Astrocyte (in vitro differentiated cells and primary cell): ENCODE results near the gene RARRES1. TPM values are rescaled to one million over a fixed set of nuclear protein-coding genes. Genes with fewer than 3 reads are reported as not detected.

Experiments used
- DNase-seq: peaks from one replicate; pipeline ENCODE4 v3.0.0-alpha.2; 2010; ENCODE audit warnings: low read depth
- FAIRE-seq: peaks from 2 replicates; lab custom pipeline; 2011; peaks lifted over from hg19 to GRCh38; lab: Jason Lieb, UNC
- H2AFZ ChIP-seq: 2 replicates; pipeline ENCODE4 v1.6.0; 2012; ENCODE audit warnings: low read depth, low read length, inconsistent platforms
- H3K27ac ChIP-seq: 2 replicates; pipeline ENCODE4 v1.5.1; 2011; ENCODE audit warnings: low read depth, low read length, inconsistent platforms
- H3K27me3 ChIP-seq: 2 replicates; pipeline ENCODE4 v1.6.0; 2011; ENCODE audit warnings: low read length, inconsistent platforms; ENCODE audit not compliant: insufficient read depth
- H3K36me3 ChIP-seq: 2 replicates; pipeline ENCODE4 v1.5.1; 2011; ENCODE audit warnings: low read length, inconsistent platforms; ENCODE audit not compliant: insufficient read depth
- H3K4me1 ChIP-seq: 2 replicates; pipeline ENCODE4 v1.5.1; 2011; ENCODE audit warnings: low read length, inconsistent platforms; ENCODE audit not compliant: insufficient read depth
- H3K4me2 ChIP-seq: 2 replicates; pipeline ENCODE4 v1.6.0; 2012; ENCODE audit warnings: low read length, inconsistent platforms
- H3K4me3 ChIP-seq: 2 replicates; pipeline ENCODE4 v1.5.1; 2011; ENCODE audit warnings: low read depth, mild to moderate bottlenecking, low read length, inconsistent platforms; ENCODE audit not compliant: insufficient read depth
- H3K79me2 ChIP-seq: 2 replicates; pipeline ENCODE4 v1.6.0; 2012; ENCODE audit warnings: mild to moderate bottlenecking, low read length, inconsistent platforms; ENCODE audit not compliant: insufficient read depth
- H3K9ac ChIP-seq: 2 replicates; pipeline ENCODE4 v1.6.0; 2012; ENCODE audit warnings: mild to moderate bottlenecking, low read length, inconsistent platforms
- H3K9me3 ChIP-seq: 2 replicates; pipeline ENCODE4 v1.5.1; 2012; ENCODE audit warnings: low read depth, mild to moderate bottlenecking, low read length, inconsistent platforms; ENCODE audit not compliant: insufficient read depth
- H4K20me1 ChIP-seq: 2 replicates; pipeline ENCODE4 v1.6.0; 2012; ENCODE audit warnings: low read length, inconsistent platforms; ENCODE audit not compliant: insufficient read depth
- H3K27ac Mint-ChIP-seq: one replicate; pipeline ENCODE4 v1.8.0; 2021; ENCODE audit warnings: mild to moderate bottlenecking, mixed read lengths; ENCODE audit not compliant: unreplicated experiment
- H3K27me3 Mint-ChIP-seq: one replicate; pipeline ENCODE4 v1.8.0; 2021; ENCODE audit warnings: low read depth, mixed read lengths; ENCODE audit not compliant: unreplicated experiment
- H3K36me3 Mint-ChIP-seq: one replicate; pipeline ENCODE4 v1.8.0; 2021; ENCODE audit warnings: low read depth, mixed read lengths; ENCODE audit not compliant: unreplicated experiment
- H3K4me1 Mint-ChIP-seq: one replicate; pipeline ENCODE4 v1.8.0; 2021; ENCODE audit warnings: low read depth, mixed read lengths; ENCODE audit not compliant: unreplicated experiment
- H3K4me3 Mint-ChIP-seq: one replicate; pipeline ENCODE4 v1.8.0; 2021; ENCODE audit warnings: mild to moderate bottlenecking, moderate library complexity, mixed read lengths; ENCODE audit not compliant: unreplicated experiment
- H3K9me3 Mint-ChIP-seq: one replicate; pipeline ENCODE4 v1.8.0; 2021; ENCODE audit warnings: mild to moderate bottlenecking, mixed read lengths; ENCODE audit not compliant: unreplicated experiment
- EZH2 ChIP-seq: IDR thresholded peaks from 2 replicates; pipeline ENCODE4 v1.6.1; 2012; ENCODE audit warnings: mild to moderate bottlenecking, low read length, inconsistent platforms; ENCODE audit not compliant: insufficient read depth
- total RNA-seq: library from RNA; stranded (reverse); gene quantifications from 2 replicates; pipeline ENCODE4 v1.2.1, GENCODE V29; 2021
- TF ChIP-seq, protein P1 (sequence below): IDR thresholded peaks from 2 replicates; pipeline ENCODE4 v1.5.1; 2011; ENCODE audit warnings: low read depth, mild to moderate bottlenecking, inconsistent platforms, low read length, moderate library complexity; ENCODE audit not compliant: insufficient read depth

Gene RARRES1
- total RNA-seq, 1 donor from 2014 or later: 1.2 TPM

DNA sequence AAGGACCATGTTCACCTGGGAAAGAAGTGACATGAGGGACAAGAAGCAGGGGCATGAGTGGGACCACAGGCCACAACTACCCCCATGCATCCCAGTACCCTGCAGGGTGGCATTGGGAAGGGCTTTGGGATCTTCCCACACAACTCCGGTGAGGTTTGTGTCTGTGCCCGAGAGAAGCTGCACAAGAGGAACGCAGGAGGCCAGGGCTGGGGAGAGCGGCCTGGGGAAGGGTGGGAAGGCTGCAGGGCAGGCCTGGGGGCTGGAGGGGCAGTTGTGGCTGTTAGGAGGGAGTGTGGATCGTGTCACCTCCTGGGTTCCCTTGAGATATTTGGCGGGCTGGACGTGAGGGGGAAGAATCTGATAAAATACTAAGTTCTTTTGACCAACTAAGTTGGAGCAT lies 44.3 kb upstream of the RARRES1 start:
- Mint-ChIP-seq H3K36me3 (no peaks in the 10 kb centered on the region), H3K27me3 (peaks cover 4% of the 10 kb centered on the region), H3K4me1 (peaks cover 2% of the 10 kb centered on the region), H3K4me3 (no peak overlapping the region), H3K27ac (no peak overlapping the region), H3K9me3 (no peaks in the 10 kb centered on the region)
- Histone ChIP-seq H3K4me1 (no peaks in the 10 kb centered on the region), H3K9me3 (no peaks in the 10 kb centered on the region), H2AFZ (no peak overlapping the region), H3K4me2 (no peak overlapping the region), H4K20me1 (no peaks in the 10 kb centered on the region), H3K27me3 (no peaks in the 10 kb centered on the region), H3K9ac (no peak overlapping the region), H3K4me3 (no peak overlapping the region), H3K36me3 (no peaks in the 10 kb centered on the region), H3K27ac (no peak overlapping the region), H3K79me2 (no peaks in the 10 kb centered on the region)
- DNase-seq (no peak), FAIRE-seq (no peak)
- TF ChIP-seq EZH2: no peak
- TF ChIP-seq, protein P1, sequence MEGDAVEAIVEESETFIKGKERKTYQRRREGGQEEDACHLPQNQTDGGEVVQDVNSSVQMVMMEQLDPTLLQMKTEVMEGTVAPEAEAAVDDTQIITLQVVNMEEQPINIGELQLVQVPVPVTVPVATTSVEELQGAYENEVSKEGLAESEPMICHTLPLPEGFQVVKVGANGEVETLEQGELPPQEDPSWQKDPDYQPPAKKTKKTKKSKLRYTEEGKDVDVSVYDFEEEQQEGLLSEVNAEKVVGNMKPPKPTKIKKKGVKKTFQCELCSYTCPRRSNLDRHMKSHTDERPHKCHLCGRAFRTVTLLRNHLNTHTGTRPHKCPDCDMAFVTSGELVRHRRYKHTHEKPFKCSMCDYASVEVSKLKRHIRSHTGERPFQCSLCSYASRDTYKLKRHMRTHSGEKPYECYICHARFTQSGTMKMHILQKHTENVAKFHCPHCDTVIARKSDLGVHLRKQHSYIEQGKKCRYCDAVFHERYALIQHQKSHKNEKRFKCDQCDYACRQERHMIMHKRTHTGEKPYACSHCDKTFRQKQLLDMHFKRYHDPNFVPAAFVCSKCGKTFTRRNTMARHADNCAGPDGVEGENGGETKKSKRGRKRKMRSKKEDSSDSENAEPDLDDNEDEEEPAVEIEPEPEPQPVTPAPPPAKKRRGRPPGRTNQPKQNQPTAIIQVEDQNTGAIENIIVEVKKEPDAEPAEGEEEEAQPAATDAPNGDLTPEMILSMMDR: no peak

DNA sequence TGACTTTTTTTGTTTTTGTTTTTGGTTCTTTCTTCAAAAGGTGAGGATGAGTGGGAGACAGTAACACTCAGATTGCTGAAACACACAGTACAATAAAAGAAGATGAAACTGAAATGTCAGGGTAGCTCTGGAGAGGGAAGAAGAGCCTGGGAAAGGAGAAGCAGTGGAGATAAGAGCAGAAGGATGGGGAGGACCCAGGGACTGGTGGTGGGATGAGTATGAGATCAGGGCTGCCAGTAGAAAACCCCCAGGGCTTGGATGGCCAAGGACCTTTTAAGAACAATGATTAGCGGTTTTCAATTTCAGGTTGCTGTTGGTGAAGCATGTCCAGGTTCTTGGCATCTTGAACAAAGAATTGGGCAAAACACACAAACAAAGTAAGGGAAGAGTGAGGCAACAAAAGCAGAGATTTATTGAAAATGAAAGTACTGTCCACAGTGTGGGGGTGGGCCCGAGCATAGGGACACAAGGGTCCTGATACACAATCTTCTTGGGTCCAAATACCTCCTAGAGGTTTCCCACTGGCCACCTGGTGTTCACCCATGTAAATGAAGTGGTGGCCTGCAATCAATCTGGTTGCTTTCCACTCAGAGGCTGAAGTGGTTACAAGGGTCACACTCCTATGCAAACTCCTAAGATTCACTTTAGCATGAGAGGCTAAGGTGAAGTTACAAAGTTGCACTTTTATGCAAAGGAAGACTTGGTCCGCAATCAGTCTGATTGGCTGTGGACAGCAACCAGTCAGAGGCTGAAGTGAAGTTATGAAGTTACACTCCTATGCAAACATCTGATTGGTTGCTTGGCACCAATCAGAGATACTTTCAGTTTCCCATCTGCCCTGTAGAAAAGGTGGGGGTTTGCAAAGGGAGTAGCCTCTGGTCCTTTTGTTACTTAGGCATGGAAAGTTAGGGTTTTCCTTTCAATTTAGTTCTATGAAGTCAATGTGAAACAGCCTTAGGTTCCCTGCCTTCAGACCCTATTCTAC lies 43.5 kb upstream of the RARRES1 start:
- Histone ChIP-seq H3K9me3 (no peaks in the 10 kb centered on the region), H4K20me1 (no peaks in the 10 kb centered on the region), H3K27me3 (no peaks in the 10 kb centered on the region), H3K9ac (no peak overlapping the region), H3K36me3 (no peaks in the 10 kb centered on the region), H3K27ac (no peak overlapping the region), H3K79me2 (no peaks in the 10 kb centered on the region), H3K4me2 (no peak overlapping the region), H3K4me1 (peaks cover 2% of the 10 kb centered on the region), H3K4me3 (no peak overlapping the region), H2AFZ (no peak overlapping the region)
- peaks cover 4% of the 10 kb centered on the region for H3K27me3 Mint-ChIP-seq
- TF ChIP-seq, protein P1: no peak
- TF ChIP-seq EZH2: no peak
- no peak overlapping the region for H3K4me3 Mint-ChIP-seq
- peaks cover 2% of the 10 kb centered on the region for H3K4me1 Mint-ChIP-seq
- no peak for FAIRE-seq
- no peak for DNase-seq
- no peaks in the 10 kb centered on the region for H3K9me3 Mint-ChIP-seq
- H3K36me3 Mint-ChIP-seq: no peaks in the 10 kb centered on the region
- no peak overlapping the region for H3K27ac Mint-ChIP-seq

DNA sequence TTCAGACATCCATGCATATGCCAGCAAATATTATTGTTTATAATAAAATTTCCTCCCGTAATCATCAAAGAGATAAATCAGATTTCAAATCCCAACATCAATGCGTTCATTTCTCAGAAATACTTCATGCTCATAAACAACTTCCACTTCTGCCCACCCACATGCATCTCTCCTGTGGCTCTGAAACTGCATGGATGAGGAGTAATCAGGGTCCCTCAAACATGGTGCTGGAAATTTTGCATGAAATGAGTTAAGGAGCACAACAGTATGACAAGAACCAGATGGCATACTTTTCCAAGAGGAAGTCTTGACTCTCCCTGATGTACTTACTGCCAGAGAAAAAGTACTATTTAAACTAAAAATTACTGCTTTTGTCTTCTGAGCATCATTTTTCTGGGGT lies 42.7 kb upstream of the RARRES1 start:
- Histone ChIP-seq H3K4me3 (no peak overlapping the region), H4K20me1 (no peaks in the 10 kb centered on the region), H3K4me2 (no peak overlapping the region), H3K9me3 (no peaks in the 10 kb centered on the region), H3K4me1 (peaks cover 9% of the 10 kb centered on the region), H3K27ac (no peak overlapping the region), H3K9ac (no peak overlapping the region), H3K79me2 (no peaks in the 10 kb centered on the region), H3K27me3 (no peaks in the 10 kb centered on the region), H3K36me3 (no peaks in the 10 kb centered on the region), H2AFZ (no peak overlapping the region)
- H3K4me3 Mint-ChIP-seq: no peak overlapping the region
- TF ChIP-seq, protein P1: no peak
- no peak for TF ChIP-seq EZH2
- FAIRE-seq (no peak), DNase-seq (no peak)
- H3K27me3 Mint-ChIP-seq: peaks cover 4% of the 10 kb centered on the region
- peaks cover 9% of the 10 kb centered on the region for H3K4me1 Mint-ChIP-seq
- H3K36me3 Mint-ChIP-seq: no peaks in the 10 kb centered on the region
- H3K27ac Mint-ChIP-seq: no peak overlapping the region
- no peaks in the 10 kb centered on the region for H3K9me3 Mint-ChIP-seq
